Endothelial cell (in vitro differentiated cells): Measurements from ENCODE around the gene TAX1BP1. TPM values are rescaled to one million over a fixed set of nuclear protein-coding genes. Genes with fewer than 3 reads are reported as not detected.

Source experiments
- DNase-seq: peaks from one replicate; pipeline ENCODE4 v3.0.0; 2021; ENCODE audit warnings: low spot score
- H3K27ac Mint-ChIP-seq: one replicate; pipeline ENCODE4 v1.8.0; 2021; ENCODE audit warnings: mixed read lengths, inconsistent platforms; ENCODE audit not compliant: unreplicated experiment
- H3K27me3 Mint-ChIP-seq: one replicate; pipeline ENCODE4 v1.8.0; 2021; ENCODE audit warnings: mild to moderate bottlenecking, moderate library complexity, mixed read lengths, inconsistent platforms; ENCODE audit not compliant: unreplicated experiment
- H3K36me3 Mint-ChIP-seq: one replicate; pipeline ENCODE4 v1.8.0; 2021; ENCODE audit warnings: mild to moderate bottlenecking, low read depth, mixed read lengths, inconsistent platforms; ENCODE audit not compliant: unreplicated experiment
- H3K4me1 Mint-ChIP-seq: one replicate; pipeline ENCODE4 v1.8.0; 2021; ENCODE audit warnings: mild to moderate bottlenecking, mixed read lengths, inconsistent platforms; ENCODE audit not compliant: unreplicated experiment
- H3K4me3 Mint-ChIP-seq: one replicate; pipeline ENCODE4 v1.8.0; 2021; ENCODE audit warnings: mild to moderate bottlenecking, mixed read lengths, inconsistent platforms; ENCODE audit not compliant: unreplicated experiment
- H3K9me3 Mint-ChIP-seq: one replicate; pipeline ENCODE4 v1.8.0; 2021; ENCODE audit warnings: mixed read lengths, inconsistent platforms; ENCODE audit not compliant: unreplicated experiment
- total RNA-seq: library from RNA; stranded (reverse); fragmentation: NEBNext Ultra II Directional; extraction: Animal tissue kit (Norgen Biotek cat#: 25700); gene quantifications from one replicate; pipeline ENCODE4 v1.2.1, GENCODE V29; 2021; ENCODE audit not compliant: unreplicated experiment
- TF ChIP-seq, protein P1 (sequence below): fragments of 200-600 bp; sonication (generic); IDR thresholded peaks from one replicate; pipeline ENCODE4 v1.5.0; 2021; ENCODE audit warnings: antibody characterized with exemption; ENCODE audit not compliant: unreplicated experiment

TAX1BP1 gene
- total RNA-seq, 1 donor from 2014 or later: 124 TPM

DNA sequence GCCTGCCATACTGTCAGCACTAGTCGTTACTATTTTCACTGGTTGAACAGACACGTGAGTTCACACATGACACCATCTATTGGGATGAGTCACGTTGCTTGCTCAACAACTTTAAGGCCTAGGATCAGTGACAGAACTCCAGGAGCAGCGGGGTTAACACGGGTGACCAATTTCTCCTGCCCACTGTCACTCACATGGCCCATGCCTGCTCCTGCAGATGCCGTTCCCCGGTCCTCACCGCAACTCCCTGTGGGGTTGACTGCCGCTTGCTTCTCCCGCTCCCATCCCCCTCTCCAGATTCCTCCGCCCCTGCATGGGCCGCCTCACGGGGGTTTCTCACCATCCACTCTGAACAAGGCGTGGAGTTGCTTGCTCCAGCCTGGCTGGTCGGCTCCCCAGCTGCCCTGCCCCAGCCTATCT, 128.2 kb downstream of the TAX1BP1 start:
- no peaks in the 10 kb centered on the region for H3K36me3 Mint-ChIP-seq
- peaks cover 36% of the 10 kb centered on the region for H3K4me1 Mint-ChIP-seq
- TF ChIP-seq, protein P1, sequence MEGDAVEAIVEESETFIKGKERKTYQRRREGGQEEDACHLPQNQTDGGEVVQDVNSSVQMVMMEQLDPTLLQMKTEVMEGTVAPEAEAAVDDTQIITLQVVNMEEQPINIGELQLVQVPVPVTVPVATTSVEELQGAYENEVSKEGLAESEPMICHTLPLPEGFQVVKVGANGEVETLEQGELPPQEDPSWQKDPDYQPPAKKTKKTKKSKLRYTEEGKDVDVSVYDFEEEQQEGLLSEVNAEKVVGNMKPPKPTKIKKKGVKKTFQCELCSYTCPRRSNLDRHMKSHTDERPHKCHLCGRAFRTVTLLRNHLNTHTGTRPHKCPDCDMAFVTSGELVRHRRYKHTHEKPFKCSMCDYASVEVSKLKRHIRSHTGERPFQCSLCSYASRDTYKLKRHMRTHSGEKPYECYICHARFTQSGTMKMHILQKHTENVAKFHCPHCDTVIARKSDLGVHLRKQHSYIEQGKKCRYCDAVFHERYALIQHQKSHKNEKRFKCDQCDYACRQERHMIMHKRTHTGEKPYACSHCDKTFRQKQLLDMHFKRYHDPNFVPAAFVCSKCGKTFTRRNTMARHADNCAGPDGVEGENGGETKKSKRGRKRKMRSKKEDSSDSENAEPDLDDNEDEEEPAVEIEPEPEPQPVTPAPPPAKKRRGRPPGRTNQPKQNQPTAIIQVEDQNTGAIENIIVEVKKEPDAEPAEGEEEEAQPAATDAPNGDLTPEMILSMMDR: no peak
- peaks cover 4% of the 10 kb centered on the region for H3K27me3 Mint-ChIP-seq
- H3K9me3 Mint-ChIP-seq: no peaks in the 10 kb centered on the region
- DNase-seq: no peak
- no peak overlapping the region for H3K4me3 Mint-ChIP-seq
- H3K27ac Mint-ChIP-seq: no peak overlapping the region

DNA sequence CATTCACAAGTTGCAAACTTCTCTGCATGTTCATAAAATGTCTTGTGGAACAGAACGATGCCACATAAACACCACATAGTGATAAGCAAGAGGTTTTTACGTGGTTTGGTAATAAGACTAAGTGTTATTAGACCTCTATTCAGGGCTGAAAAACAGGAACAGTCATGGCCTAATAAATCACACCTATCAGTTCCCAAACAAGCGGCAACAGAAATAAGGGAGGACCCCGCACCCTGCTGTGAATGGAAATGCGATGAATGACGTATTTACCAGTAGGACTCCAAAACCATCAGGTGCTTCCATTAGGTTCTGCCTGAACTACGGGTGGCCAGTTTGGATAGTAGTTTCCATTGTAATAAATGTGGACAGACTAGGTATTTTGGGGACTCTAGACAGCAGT, 129.1 kb downstream of the TAX1BP1 start:
- Mint-ChIP-seq H3K27ac (no peak overlapping the region), H3K9me3 (no peaks in the 10 kb centered on the region), H3K4me3 (no peak overlapping the region), H3K27me3 (peaks cover 4% of the 10 kb centered on the region), H3K36me3 (no peaks in the 10 kb centered on the region), H3K4me1 (peaks cover 41% of the 10 kb centered on the region)
- TF ChIP-seq, protein P1: no peak
- no peak for DNase-seq

DNA sequence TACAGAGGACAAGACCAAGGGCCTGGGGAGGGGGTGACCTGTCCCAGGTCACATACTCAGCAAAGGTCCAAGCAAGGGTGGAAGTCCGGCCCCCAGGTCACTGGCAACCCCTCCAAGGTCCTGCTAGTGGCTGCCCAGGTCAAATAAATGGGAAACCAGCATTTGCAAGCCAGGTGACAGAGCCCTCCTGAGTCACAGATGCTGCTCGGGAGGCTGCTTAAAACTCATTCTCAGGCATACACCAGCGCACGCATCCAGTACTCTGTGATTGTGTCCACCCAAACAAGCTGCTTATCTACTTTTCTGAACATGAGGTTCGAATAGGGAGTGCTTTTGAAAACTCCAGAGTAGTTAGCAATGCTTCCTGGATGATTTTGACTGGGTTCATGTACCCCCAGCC, 130.6 kb downstream of the TAX1BP1 start:
- TF ChIP-seq, protein P1: no peak
- Mint-ChIP-seq H3K4me1 (peaks cover 43% of the 10 kb centered on the region), H3K4me3 (no peak overlapping the region), H3K36me3 (no peaks in the 10 kb centered on the region), H3K9me3 (no peaks in the 10 kb centered on the region), H3K27me3 (peaks cover 3% of the 10 kb centered on the region), H3K27ac (no peak overlapping the region)
- no peak for DNase-seq

DNA sequence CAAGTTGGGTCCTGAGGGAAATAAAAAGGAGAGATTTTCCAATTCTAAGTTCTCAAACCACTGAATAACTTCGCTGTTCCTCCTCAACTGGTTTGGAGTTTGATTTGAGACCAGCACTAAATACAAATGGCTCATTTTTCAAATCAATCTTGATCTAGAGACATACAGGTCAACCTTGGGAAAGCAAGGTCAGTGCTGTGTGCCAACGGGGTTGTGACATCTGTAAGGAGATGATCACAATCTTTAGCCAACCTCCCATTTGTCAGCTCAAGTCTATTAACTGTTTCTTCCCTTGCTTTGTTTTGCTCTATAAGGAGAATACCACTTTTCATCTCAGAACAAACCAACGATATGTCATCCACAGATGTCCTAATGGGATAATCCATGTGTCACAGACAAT, 131.1 kb downstream of the TAX1BP1 start:
- no peaks in the 10 kb centered on the region for H3K36me3 Mint-ChIP-seq
- no peak overlapping the region for H3K27ac Mint-ChIP-seq
- TF ChIP-seq, protein P1: no peak
- H3K4me3 Mint-ChIP-seq: no peak overlapping the region
- peaks cover 43% of the 10 kb centered on the region for H3K4me1 Mint-ChIP-seq
- H3K9me3 Mint-ChIP-seq: no peaks in the 10 kb centered on the region
- H3K27me3 Mint-ChIP-seq: peaks cover 3% of the 10 kb centered on the region
- DNase-seq: no peak

DNA sequence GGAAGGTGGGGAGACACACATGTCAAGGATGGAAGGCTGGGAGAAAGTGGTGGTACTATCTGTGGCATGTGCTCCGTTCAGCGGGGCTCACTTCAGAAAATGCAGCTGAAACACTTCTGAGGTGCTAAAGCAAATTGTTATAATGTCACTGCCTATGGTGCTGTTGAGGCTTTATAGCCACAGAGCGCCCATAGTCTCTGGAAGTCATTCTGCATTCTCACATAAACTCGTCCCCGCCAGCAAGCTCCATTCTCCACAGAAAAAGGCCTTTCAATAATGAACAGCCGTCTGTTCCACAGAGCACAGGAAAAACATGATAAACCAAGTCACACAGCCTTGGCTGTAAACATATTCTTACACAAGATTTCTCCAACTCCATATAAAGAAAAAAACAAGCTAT, 131.9 kb downstream of the TAX1BP1 start:
- peaks cover 3% of the 10 kb centered on the region for H3K27me3 Mint-ChIP-seq
- peaks cover 43% of the 10 kb centered on the region for H3K4me1 Mint-ChIP-seq
- no peak for DNase-seq
- H3K4me3 Mint-ChIP-seq: no peak overlapping the region
- no peaks in the 10 kb centered on the region for H3K36me3 Mint-ChIP-seq
- TF ChIP-seq, protein P1: no peak
- H3K9me3 Mint-ChIP-seq: no peaks in the 10 kb centered on the region
- no peak overlapping the region for H3K27ac Mint-ChIP-seq
